HUES48 (cell line): Measurements from ENCODE around the gene CTNNA3.

Experiments used
- H3K27ac ChIP-seq: one replicate; pipeline ENCODE4 v1.7.0; 2013; ENCODE audit warnings: low read depth, low read length, inconsistent platforms
- H3K27me3 ChIP-seq: 2 replicates; pipeline ENCODE4 v1.6.1; 2013; ENCODE audit warnings: mild to moderate bottlenecking, low read length; ENCODE audit not compliant: control insufficient read depth, insufficient read depth
- H3K36me3 ChIP-seq: 2 replicates; pipeline ENCODE4 v1.6.1; 2013; ENCODE audit warnings: low read length; ENCODE audit not compliant: control insufficient read depth, insufficient read depth
- H3K4me1 ChIP-seq: 2 replicates; pipeline ENCODE4 v1.6.1; 2013; ENCODE audit warnings: mild to moderate bottlenecking, low read length; ENCODE audit not compliant: control insufficient read depth, insufficient read depth
- H3K4me3 ChIP-seq: 2 replicates; pipeline ENCODE4 v1.5.1; 2013; ENCODE audit warnings: mild to moderate bottlenecking, low read depth, low read length
- H3K9ac ChIP-seq: 2 replicates; pipeline ENCODE4 v1.6.1; 2013; ENCODE audit warnings: mild to moderate bottlenecking, low read depth, low read length, moderate library complexity
- H3K9me3 ChIP-seq: 2 replicates; pipeline ENCODE4 v1.6.1; 2013; ENCODE audit warnings: low read length; ENCODE audit not compliant: control insufficient read depth, insufficient read depth

The CTNNA3 gene

GRCh38 chr10:66773472-66773817 lies 922.5 kb downstream of the CTNNA3 start:
- H3K27ac ChIP-seq = no peak overlapping the region
- no peaks in the 10 kb centered on the region; the same call in 1 of the 2 replicates for H3K4me1 ChIP-seq
- no peak overlapping the region for H3K9ac ChIP-seq
- no peaks in the 10 kb centered on the region for H3K27me3 ChIP-seq
- H3K36me3 ChIP-seq = no peaks in the 10 kb centered on the region
- H3K9me3 ChIP-seq = no peaks in the 10 kb centered on the region
- H3K4me3 ChIP-seq = no peak overlapping the region

GRCh38 chr10:66772548-66773471 lies 923.2 kb downstream of the CTNNA3 start:
- no peak overlapping the region for H3K4me3 ChIP-seq
- H3K4me1 ChIP-seq = no peaks in the 10 kb centered on the region; the same call in 1 of the 2 replicates
- no peak overlapping the region for H3K9ac ChIP-seq
- no peak overlapping the region for H3K27ac ChIP-seq
- no peaks in the 10 kb centered on the region for H3K36me3 ChIP-seq
- no peaks in the 10 kb centered on the region for H3K9me3 ChIP-seq
- no peaks in the 10 kb centered on the region for H3K27me3 ChIP-seq

- Histone ChIP-seq H3K4me1 (no peaks in the 10 kb centered on the region), H3K27ac (no peak overlapping the region), H3K9me3 (no peaks in the 10 kb centered on the region)
Measured at GRCh38 chr10:66767707-66768106, 928.3 kb downstream of the CTNNA3 start.

GRCh38 chr10:66762218-66762729 lies 933.7 kb downstream of the CTNNA3 start:
- Histone ChIP-seq H3K9ac (no peak overlapping the region), H3K4me1 (no peaks in the 10 kb centered on the region; the same call in 1 of the 2 replicates), H3K27ac (no peak overlapping the region), H3K4me3 (no peak overlapping the region), H3K27me3 (no peaks in the 10 kb centered on the region), H3K9me3 (no peaks in the 10 kb centered on the region), H3K36me3 (no peaks in the 10 kb centered on the region)

More at GRCh38 chr10:66767707-66768106, 928.3 kb downstream of the CTNNA3 start:
- H3K4me3 ChIP-seq = no peak overlapping the region
- no peak overlapping the region for H3K9ac ChIP-seq
- no peaks in the 10 kb centered on the region for H3K36me3 ChIP-seq
- H3K27me3 ChIP-seq = no peaks in the 10 kb centered on the region

- Histone ChIP-seq H3K27me3 (no peaks in the 10 kb centered on the region), H3K9ac (no peak overlapping the region), H3K9me3 (no peaks in the 10 kb centered on the region), H3K27ac (no peak overlapping the region), H3K36me3 (no peaks in the 10 kb centered on the region), H3K4me1 (no peaks in the 10 kb centered on the region; the same call in 1 of the 2 replicates), H3K4me3 (no peak overlapping the region)
Measured at GRCh38 chr10:66760941-66761340, 935.1 kb downstream of the CTNNA3 start.

GRCh38 chr10:66755474-66755873 lies 940.5 kb downstream of the CTNNA3 start:
- no peaks in the 10 kb centered on the region for H3K27me3 ChIP-seq
- H3K9ac ChIP-seq = no peak overlapping the region
- no peaks in the 10 kb centered on the region; the same call in 1 of the 2 replicates for H3K4me1 ChIP-seq
- H3K9me3 ChIP-seq = no peaks in the 10 kb centered on the region
- H3K4me3 ChIP-seq = no peak overlapping the region
- H3K36me3 ChIP-seq = no peaks in the 10 kb centered on the region
- H3K27ac ChIP-seq = no peak overlapping the region

GRCh38 chr10:66752714-66753113 lies 943.3 kb downstream of the CTNNA3 start:
- H3K4me1 ChIP-seq = no peaks in the 10 kb centered on the region
- no peaks in the 10 kb centered on the region for H3K9me3 ChIP-seq
- H3K9ac ChIP-seq = no peak overlapping the region
- H3K27ac ChIP-seq = no peak overlapping the region
- no peaks in the 10 kb centered on the region for H3K27me3 ChIP-seq
- H3K4me3 ChIP-seq = no peak overlapping the region
- no peaks in the 10 kb centered on the region for H3K36me3 ChIP-seq

GRCh38 chr10:66748217-66748616 lies 947.8 kb downstream of the CTNNA3 start:
- Histone ChIP-seq H3K4me3 (no peak overlapping the region), H3K9me3 (no peaks in the 10 kb centered on the region), H3K4me1 (no peaks in the 10 kb centered on the region), H3K27ac (no peak overlapping the region), H3K9ac (no peak overlapping the region), H3K36me3 (no peaks in the 10 kb centered on the region), H3K27me3 (no peaks in the 10 kb centered on the region)

GRCh38 chr10:66747451-66747850 lies 948.5 kb downstream of the CTNNA3 start:
- Histone ChIP-seq H3K27me3 (no peaks in the 10 kb centered on the region), H3K27ac (no peak overlapping the region), H3K9me3 (no peaks in the 10 kb centered on the region)

GRCh38 chr10:66746711-66747110 lies 949.3 kb downstream of the CTNNA3 start:
- no peak overlapping the region for H3K4me3 ChIP-seq
- H3K27ac ChIP-seq = no peak overlapping the region
- H3K9me3 ChIP-seq = no peaks in the 10 kb centered on the region
- no peaks in the 10 kb centered on the region for H3K4me1 ChIP-seq
- H3K9ac ChIP-seq = no peak overlapping the region
- no peaks in the 10 kb centered on the region for H3K36me3 ChIP-seq
- H3K27me3 ChIP-seq = no peaks in the 10 kb centered on the region

More at GRCh38 chr10:66747451-66747850, 948.5 kb downstream of the CTNNA3 start:
- no peaks in the 10 kb centered on the region for H3K4me1 ChIP-seq
- no peak overlapping the region for H3K4me3 ChIP-seq
- no peak overlapping the region for H3K9ac ChIP-seq
- no peaks in the 10 kb centered on the region for H3K36me3 ChIP-seq

- Histone ChIP-seq H3K27ac (no peak overlapping the region), H3K4me3 (no peak overlapping the region), H3K27me3 (no peaks in the 10 kb centered on the region), H3K9ac (no peak overlapping the region), H3K4me1 (no peaks in the 10 kb centered on the region), H3K9me3 (no peaks in the 10 kb centered on the region), H3K36me3 (no peaks in the 10 kb centered on the region)
Measured at GRCh38 chr10:66746246-66746645, 949.7 kb downstream of the CTNNA3 start.
